Hippocampal formation (tissue), 2 donors: ENCODE data around the gene RNU2-63P.
"Not testable (repeated sequence)": the region's sequence is repeated elsewhere in the genome, so short reads cannot be mapped to it uniquely, and the experiment has no call there.

Experiments used
- DNase-seq, 2 donors: peaks; one replicate each; lab custom pipeline; 2025; lab: John Stamatoyannopoulos, UW

RNU2-63P gene

GRCh38 chr2:87981182-87981581 lies 35.2 kb downstream of the RNU2-63P start:
- DNase-seq, result not testable (repeated sequence)

- DNase-seq, result not testable (repeated sequence)
These were observed 44.0 kb downstream of the RNU2-63P start for GRCh38 chr2:87972385-87972784.
